ENCODE results near the gene DNAJC7. TPM values are rescaled to one million over a fixed set of nuclear protein-coding genes. Genes with fewer than 3 reads are reported as not detected.

The DNAJC7 gene
- total and polyA plus RNA-seq, 9 of the 15 experiments (the other 6 are each of a cell fraction or from before 2014, with no cell fraction given), result 85.8 to 262 (median 157) TPM

- TF ChIP-seq, protein P1, sequence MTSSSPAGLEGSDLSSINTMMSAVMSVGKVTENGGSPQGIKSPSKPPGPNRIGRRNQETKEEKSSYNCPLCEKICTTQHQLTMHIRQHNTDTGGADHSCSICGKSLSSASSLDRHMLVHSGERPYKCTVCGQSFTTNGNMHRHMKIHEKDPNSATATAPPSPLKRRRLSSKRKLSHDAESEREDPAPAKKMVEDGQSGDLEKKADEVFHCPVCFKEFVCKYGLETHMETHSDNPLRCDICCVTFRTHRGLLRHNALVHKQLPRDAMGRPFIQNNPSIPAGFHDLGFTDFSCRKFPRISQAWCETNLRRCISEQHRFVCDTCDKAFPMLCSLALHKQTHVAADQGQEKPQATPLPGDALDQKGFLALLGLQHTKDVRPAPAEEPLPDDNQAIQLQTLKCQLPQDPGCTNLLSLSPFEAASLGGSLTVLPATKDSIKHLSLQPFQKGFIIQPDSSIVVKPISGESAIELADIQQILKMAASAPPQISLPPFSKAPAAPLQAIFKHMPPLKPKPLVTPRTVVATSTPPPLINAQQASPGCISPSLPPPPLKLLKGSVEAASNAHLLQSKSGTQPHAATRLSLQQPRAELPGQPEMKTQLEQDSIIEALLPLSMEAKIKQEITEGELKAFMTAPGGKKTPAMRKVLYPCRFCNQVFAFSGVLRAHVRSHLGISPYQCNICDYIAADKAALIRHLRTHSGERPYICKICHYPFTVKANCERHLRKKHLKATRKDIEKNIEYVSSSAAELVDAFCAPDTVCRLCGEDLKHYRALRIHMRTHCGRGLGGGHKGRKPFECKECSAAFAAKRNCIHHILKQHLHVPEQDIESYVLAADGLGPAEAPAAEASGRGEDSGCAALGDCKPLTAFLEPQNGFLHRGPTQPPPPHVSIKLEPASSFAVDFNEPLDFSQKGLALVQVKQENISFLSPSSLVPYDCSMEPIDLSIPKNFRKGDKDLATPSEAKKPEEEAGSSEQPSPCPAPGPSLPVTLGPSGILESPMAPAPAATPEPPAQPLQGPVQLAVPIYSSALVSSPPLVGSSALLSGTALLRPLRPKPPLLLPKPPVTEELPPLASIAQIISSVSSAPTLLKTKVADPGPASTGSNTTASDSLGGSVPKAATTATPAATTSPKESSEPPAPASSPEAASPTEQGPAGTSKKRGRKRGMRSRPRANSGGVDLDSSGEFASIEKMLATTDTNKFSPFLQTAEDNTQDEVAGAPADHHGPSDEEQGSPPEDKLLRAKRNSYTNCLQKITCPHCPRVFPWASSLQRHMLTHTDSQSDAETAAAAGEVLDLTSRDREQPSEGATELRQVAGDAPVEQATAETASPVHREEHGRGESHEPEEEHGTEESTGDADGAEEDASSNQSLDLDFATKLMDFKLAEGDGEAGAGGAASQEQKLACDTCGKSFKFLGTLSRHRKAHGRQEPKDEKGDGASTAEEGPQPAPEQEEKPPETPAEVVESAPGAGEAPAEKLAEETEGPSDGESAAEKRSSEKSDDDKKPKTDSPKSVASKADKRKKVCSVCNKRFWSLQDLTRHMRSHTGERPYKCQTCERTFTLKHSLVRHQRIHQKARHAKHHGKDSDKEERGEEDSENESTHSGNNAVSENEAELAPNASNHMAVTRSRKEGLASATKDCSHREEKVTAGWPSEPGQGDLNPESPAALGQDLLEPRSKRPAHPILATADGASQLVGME (CRISPR knock-in tag; IDR thresholded peaks at IDR 0.05), result 0 out of 2 replicates have a peak, but pooled peaks have one; percentile 34
- TF ChIP-seq, protein P2, sequence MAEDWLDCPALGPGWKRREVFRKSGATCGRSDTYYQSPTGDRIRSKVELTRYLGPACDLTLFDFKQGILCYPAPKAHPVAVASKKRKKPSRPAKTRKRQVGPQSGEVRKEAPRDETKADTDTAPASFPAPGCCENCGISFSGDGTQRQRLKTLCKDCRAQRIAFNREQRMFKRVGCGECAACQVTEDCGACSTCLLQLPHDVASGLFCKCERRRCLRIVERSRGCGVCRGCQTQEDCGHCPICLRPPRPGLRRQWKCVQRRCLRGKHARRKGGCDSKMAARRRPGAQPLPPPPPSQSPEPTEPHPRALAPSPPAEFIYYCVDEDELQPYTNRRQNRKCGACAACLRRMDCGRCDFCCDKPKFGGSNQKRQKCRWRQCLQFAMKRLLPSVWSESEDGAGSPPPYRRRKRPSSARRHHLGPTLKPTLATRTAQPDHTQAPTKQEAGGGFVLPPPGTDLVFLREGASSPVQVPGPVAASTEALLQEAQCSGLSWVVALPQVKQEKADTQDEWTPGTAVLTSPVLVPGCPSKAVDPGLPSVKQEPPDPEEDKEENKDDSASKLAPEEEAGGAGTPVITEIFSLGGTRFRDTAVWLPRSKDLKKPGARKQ (CRISPR knock-in tag; IDR thresholded peaks at IDR 0.05), result no peak
- no peak for TF ChIP-seq CAMTA2 (CRISPR knock-in tag; conservative IDR thresholded peaks at IDR 0.05)
- TF ChIP-seq, protein P3, sequence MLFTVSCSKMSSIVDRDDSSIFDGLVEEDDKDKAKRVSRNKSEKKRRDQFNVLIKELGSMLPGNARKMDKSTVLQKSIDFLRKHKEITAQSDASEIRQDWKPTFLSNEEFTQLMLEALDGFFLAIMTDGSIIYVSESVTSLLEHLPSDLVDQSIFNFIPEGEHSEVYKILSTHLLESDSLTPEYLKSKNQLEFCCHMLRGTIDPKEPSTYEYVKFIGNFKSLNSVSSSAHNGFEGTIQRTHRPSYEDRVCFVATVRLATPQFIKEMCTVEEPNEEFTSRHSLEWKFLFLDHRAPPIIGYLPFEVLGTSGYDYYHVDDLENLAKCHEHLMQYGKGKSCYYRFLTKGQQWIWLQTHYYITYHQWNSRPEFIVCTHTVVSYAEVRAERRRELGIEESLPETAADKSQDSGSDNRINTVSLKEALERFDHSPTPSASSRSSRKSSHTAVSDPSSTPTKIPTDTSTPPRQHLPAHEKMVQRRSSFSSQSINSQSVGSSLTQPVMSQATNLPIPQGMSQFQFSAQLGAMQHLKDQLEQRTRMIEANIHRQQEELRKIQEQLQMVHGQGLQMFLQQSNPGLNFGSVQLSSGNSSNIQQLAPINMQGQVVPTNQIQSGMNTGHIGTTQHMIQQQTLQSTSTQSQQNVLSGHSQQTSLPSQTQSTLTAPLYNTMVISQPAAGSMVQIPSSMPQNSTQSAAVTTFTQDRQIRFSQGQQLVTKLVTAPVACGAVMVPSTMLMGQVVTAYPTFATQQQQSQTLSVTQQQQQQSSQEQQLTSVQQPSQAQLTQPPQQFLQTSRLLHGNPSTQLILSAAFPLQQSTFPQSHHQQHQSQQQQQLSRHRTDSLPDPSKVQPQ (CRISPR knock-in tag; IDR thresholded peaks at IDR 0.05; ENCODE audit: borderline replicate concordance), result no peak
- TF ChIP-seq FOS (IDR thresholded peaks at IDR 0.05; ENCODE audit: extremely low read depth, insufficient read length), result no peak
- no peak for TF ChIP-seq DIDO1 (tag; IDR thresholded peaks at IDR 0.05; ENCODE audit: low read depth)
- TF ChIP-seq HLTF (IDR thresholded peaks at IDR 0.05), result peak; percentile 57; the same call in 1 of the 2 replicates
- TF ChIP-seq ZBTB7A (IDR thresholded peaks at IDR 0.05; ENCODE audit: borderline replicate concordance, control insufficient read depth, low read depth, low read length), result no peak
- no peak for TF ChIP-seq ZFP30 (CRISPR knock-in tag; IDR thresholded peaks at IDR 0.05; ENCODE audit: borderline replicate concordance)
- peak; percentile 56; the same call in 1 of the 2 replicates for TF ChIP-seq ZFX (CRISPR knock-in tag; IDR thresholded peaks at IDR 0.05)
- TF ChIP-seq CHD2 (IDR thresholded peaks at IDR 0.05; ENCODE audit: low read depth, low read length), result no peak
- peak; percentile 93 for TF ChIP-seq HNRNPLL (IDR thresholded peaks at IDR 0.05; ENCODE audit: low read depth, low read length, poor library complexity, severe bottlenecking)
- no peak; the same call in 1 of the 2 replicates for TF ChIP-seq XRCC5 (IDR thresholded peaks at IDR 0.05; ENCODE audit: low read depth, low read length)
- TF ChIP-seq MEIS2 (IDR thresholded peaks at IDR 0.05; ENCODE audit: partially characterized antibody), result peak; percentile 94
- no peak for TF ChIP-seq TCF7L2 (IDR thresholded peaks at IDR 0.05; ENCODE audit: low read depth, low read length)
- TF ChIP-seq HNRNPL (IDR thresholded peaks at IDR 0.05; ENCODE audit: low read depth, low read length), result no peak
Measured at GRCh38 chr17:41930009-41930832, 87.0 kb downstream of the DNAJC7 start, which contains the start of gene ODAD4 (continued).
